Muscle of arm (tissue), 14 donors: ENCODE results near the gene ARF6. TPM values are rescaled to one million over a fixed set of nuclear protein-coding genes. Genes with fewer than 3 reads are reported as not detected.
A peak's percentile ranks its signal among the peaks of the same experiment; 100 is the strongest.

ENCODE experiments used
- DNase-seq: peaks from one replicate; pipeline ENCODE4 v3.0.0-alpha.2; 2013
- long read RNA-seq, 11 donors: transcript quantifications; one replicate each; lab custom pipeline, GENCODE V29; 2026
- polyA plus RNA-seq, 12 donors: library from polyadenylated mRNA; unstranded; fragments of 120-200 nt; gene quantifications; one replicate each; pipeline ENCODE4 v1.2.1, GENCODE V29; 2013; ENCODE audit not compliant: insufficient read length in 12 of 12

The ARF6 gene
- 100 to 1,000 TPM in 1 of 12 donors, 10 to 100 TPM in 11; 29.1 to 146 (median 37.7) TPM for polyA plus RNA-seq
- long read RNA-seq, donor 1, transcript ARF6-201 (2 exons, 3,865 nt) = major isoform, 37 of 37 reads
- long read RNA-seq, donor 1, partial matches to known transcripts = 0 of 37 reads
- long read RNA-seq, donor 1, other reads (novel, unspliced or antisense) = 0 of 37 reads
- long read RNA-seq, donor 2, transcript ARF6-201 (2 exons, 3,865 nt) = major isoform, 18 of 18 reads
- long read RNA-seq, donor 2, partial matches to known transcripts = 0 of 18 reads
- long read RNA-seq, donor 2, other reads (novel, unspliced or antisense) = 0 of 18 reads
- long read RNA-seq, donor 3, transcript ARF6-201 (2 exons, 3,865 nt) = major isoform, 9 of 9 reads
- long read RNA-seq, donor 3, partial matches to known transcripts = 0 of 9 reads
- long read RNA-seq, donor 3, other reads (novel, unspliced or antisense) = 0 of 9 reads
- long read RNA-seq, donor 4, transcript ARF6-201 (2 exons, 3,865 nt) = major isoform, 7 of 7 reads
- long read RNA-seq, donor 4, partial matches to known transcripts = 0 of 7 reads
- long read RNA-seq, donor 4, other reads (novel, unspliced or antisense) = 0 of 7 reads
- long read RNA-seq, donor 5, transcript ARF6-201 (2 exons, 3,865 nt) = major isoform, 20 of 20 reads
- long read RNA-seq, donor 5, partial matches to known transcripts = 0 of 20 reads
- long read RNA-seq, donor 5, other reads (novel, unspliced or antisense) = 0 of 20 reads
- long read RNA-seq, donor 6, transcript ARF6-201 (2 exons, 3,865 nt) = major isoform, 9 of 9 reads
- long read RNA-seq, donor 6, partial matches to known transcripts = 0 of 9 reads
- long read RNA-seq, donor 6, other reads (novel, unspliced or antisense) = 0 of 9 reads
- long read RNA-seq, donor 7, transcript ARF6-201 (2 exons, 3,865 nt) = major isoform, 7 of 7 reads
- long read RNA-seq, donor 7, partial matches to known transcripts = 0 of 7 reads
- long read RNA-seq, donor 7, other reads (novel, unspliced or antisense) = 0 of 7 reads
- long read RNA-seq, donor 8, transcript ARF6-201 (2 exons, 3,865 nt) = major isoform, 19 of 19 reads
- long read RNA-seq, donor 8, partial matches to known transcripts = 0 of 19 reads
- long read RNA-seq, donor 8, other reads (novel, unspliced or antisense) = 0 of 19 reads
- long read RNA-seq, donor 9, transcript ARF6-201 (2 exons, 3,865 nt) = major isoform, 9 of 9 reads
- long read RNA-seq, donor 9, partial matches to known transcripts = 0 of 9 reads
- long read RNA-seq, donor 9, other reads (novel, unspliced or antisense) = 0 of 9 reads
- long read RNA-seq, donor 10, transcript ARF6-201 (2 exons, 3,865 nt) = major isoform, 20 of 20 reads
- long read RNA-seq, donor 10, partial matches to known transcripts = 0 of 20 reads
- long read RNA-seq, donor 10, other reads (novel, unspliced or antisense) = 0 of 20 reads
- long read RNA-seq, donor 11, transcript ARF6-201 (2 exons, 3,865 nt) = major isoform, 7 of 7 reads
- long read RNA-seq, donor 11, partial matches to known transcripts = 0 of 7 reads
- long read RNA-seq, donor 11, other reads (novel, unspliced or antisense) = 0 of 7 reads

DNA sequence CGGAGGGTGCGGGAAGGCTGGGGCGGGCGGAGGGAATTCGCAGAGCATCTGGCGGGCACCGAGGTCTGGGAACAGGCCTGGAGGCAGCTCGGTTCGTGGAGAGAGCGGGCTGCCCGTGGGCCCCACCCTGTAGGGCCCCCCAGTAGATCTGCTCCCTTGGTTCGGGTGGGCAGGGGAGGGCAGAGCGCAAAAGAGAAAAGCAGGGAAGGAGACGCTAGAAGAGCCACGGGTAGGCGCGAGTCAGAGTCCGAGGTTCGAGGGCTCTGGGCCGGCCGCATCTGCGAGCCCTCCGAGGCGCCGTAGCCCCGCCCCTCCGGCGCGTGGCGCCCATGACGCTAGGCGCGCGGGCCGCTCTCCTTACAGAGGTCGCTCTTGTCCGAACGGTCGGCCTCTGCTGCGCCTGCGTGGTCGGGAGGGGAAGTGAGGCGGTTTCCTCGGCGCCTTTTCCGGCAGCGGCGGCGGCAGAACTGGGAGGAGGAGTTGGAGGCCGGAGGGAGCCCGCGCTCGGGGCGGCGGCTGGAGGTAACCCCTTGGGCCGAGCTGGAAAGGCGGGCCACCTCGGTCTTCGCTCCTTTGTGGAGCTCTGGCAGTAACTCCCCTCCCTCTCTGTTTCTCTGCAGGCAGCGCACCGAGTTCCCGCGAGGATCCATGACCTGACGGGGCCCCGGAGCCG is at the start of gene ARF6:
TSS of gene ARF6 (plus strand) at position 447 of the 673 bp plus-strand sequence. CDS start 655 bp downstream, outside the sequence.
- DNase-seq = peak; percentile 98

DNA sequence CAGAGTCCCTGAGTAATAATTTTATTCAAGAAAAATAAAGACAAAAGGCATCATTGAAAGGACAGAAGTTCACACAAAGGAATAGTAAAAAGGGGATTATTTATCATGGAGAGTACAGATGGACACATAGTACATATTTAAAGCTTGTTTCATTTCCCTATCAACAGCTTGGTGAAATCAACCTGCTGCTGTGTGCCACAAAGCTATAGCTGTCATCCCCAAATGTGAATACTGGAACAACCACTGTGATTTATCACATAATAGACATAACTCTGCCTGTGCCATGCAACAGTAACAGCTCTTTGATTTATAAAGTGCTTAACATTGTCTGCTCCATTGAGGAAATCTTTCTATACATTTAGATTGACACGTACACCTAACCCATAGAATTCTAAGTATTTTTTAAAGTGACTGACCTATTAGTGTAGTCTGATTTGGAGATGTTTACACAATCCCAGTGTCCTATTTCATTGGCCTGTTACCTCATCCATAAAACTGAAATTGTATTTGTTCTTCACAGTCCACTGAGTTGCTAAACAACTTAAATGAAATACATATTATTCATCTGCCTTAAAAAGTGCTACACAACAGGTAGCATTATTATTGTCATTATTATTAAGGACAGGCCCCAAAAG is 43.6 kb upstream of the ARF6 start:
- no peak for DNase-seq

DNA sequence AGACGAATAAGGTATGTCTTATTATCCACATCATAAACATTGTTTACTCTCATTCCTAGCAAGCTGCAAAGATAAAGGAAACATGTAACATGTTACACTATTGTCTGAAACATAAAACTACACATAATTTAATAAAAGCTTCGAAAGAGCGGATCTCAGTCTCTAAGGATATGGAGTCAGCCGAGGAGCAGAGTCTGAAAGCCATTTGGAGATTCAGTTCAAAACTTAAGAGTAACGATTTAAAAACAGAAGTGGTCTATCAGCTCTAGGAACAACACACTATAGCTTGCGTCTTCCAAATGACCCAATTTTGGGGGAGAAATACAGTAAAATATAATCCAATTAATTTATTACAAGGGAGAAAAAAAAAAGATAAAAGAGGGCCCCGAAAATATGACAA is 41.1 kb upstream of the ARF6 start:
- no peak for DNase-seq

DNA sequence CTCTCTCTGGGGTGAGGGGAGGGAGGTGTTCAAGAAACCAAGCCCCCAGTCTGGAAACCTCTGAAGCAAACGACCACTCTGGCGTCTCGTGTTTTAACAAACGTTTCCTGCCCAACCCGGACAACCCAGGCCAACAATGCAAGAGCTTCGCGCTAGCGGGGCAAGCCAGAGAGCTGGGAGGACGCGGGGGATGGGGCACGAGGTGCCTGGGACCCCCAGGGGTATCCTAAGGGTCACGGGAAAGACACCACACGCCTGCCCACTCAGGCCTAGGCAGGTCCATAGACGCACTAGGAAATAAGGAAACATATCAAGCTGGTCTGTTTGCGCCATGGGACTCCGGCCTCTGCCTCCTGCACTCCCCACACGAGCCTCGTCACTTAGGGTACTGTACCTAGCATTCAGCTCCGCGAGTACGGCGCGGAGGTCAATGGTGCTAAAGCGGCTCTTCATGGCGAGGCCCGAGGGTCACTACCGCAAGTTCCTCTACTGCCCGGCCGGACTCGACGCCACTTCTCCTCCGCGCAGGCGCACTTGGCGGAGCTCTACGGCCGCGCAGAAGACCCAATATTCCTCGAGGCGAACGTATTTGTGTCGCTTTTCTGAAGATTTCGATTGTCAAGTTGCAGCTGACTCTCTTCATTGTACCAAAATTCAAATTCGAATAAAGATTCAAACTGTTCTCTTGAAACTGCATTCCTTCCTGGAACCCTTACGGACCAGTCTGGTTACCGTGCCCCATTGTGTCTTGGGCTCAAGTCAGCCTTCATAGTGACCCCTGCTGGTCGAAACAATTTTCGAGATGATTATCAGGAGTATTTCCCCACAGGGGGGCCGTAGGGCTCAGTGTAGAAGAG is 40.4 kb upstream of the ARF6 start, which contains the start of gene NEMF:
TSS of gene NEMF (minus strand) at position 488 of the 857 bp plus-strand sequence. CDS start at position 453, 35 bp downstream.
- DNase-seq = peak; percentile 95

DNA sequence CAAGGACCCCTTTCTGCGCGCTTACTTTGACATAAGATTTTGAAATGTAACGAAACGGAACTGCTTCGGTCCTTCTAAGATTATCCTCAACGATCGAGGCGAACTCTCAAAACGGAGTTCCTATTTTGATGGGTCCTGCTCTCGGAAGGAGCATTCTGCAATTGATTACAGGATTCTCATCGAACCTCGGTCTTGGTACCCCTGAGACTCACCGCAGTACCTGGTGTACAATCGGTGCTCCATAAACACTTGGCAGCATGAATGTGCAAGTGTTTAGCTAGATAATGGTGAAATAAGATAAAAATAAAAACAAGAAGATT is 39.8 kb upstream of the ARF6 start:
- DNase-seq = no peak

DNA sequence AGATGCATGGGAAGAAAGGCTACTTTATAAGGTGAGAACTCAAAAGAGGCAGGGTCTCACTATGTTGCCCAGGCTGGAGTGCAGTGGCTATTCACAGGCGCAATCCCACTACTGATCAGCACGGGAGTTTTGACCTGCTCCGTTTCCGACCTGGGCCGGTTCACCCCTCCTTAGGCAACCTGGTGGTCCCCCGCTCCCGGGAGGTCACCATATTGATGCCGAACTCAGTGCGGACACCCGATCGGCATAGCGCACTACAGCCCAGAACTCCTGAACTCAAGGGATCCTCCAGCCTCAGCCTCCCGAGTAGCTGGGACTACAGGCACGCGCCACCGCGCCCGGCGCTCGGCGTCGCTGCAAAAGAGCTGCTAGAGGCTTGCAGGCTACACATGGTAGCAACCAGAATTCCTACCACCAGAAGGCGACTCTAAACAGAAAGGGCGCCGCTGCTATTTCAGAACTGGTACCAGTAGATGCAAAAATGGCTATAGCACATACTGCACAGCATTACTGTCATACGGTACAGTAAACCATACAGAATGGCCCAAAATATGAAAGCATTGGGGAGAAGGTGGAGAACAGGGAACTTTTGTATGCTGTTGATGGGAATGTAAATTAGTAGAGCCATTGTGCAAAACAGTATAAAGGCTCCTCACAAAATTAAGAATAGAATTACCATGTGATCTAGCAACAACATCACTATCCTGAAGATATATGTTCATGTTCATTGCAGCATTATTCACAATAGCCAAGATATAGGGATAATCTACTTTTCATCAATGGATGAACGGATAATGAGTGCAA is 39.1 kb upstream of the ARF6 start:
- DNase-seq = peak; percentile 69

DNA sequence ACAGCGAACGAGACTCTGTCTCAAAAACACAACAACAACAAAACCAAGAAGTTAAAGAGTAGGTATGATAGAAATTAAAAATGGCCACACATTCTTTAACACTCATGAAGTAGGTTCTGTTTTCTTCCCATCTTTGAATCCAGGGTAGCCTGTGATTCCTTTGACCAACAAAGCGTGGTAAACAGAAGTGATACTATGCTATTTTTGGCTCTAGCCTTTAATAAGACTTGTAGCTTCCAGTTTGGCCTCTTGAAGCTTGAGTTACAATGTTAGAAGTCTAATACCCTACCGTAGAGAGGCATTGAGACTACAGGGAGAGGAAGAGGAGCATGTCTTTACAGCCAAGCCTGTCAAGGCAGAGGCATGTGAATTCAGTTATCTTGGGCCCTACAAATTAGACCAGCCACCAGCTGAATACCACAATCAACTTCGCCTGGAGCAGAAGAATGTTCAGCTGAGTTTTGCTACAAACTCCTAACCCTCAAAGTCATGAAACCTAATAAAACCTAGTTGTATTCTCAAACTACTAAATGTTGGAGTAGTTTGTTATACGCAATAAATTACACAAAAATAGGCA is 35.4 kb upstream of the ARF6 start:
- DNase-seq = no peak

DNA sequence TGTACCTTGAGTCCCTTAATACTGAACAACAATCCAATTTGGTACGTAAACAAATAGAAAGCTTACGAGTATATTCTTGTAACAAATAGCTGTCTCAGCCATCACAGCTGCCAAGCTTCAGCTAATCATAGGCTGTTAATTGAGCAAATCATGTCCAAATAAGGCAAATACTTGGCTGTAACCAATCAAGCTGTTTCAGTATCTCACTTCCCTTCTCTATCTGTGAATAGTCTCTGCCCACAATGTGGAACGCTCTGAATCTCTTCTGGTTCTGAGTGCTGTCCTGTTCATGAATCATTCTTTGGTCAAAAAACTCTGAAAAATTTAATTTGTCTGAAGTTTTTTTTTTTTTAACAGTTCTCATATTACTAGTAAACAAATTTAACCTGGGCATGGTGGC is 34.5 kb upstream of the ARF6 start:
- no peak for DNase-seq

DNA sequence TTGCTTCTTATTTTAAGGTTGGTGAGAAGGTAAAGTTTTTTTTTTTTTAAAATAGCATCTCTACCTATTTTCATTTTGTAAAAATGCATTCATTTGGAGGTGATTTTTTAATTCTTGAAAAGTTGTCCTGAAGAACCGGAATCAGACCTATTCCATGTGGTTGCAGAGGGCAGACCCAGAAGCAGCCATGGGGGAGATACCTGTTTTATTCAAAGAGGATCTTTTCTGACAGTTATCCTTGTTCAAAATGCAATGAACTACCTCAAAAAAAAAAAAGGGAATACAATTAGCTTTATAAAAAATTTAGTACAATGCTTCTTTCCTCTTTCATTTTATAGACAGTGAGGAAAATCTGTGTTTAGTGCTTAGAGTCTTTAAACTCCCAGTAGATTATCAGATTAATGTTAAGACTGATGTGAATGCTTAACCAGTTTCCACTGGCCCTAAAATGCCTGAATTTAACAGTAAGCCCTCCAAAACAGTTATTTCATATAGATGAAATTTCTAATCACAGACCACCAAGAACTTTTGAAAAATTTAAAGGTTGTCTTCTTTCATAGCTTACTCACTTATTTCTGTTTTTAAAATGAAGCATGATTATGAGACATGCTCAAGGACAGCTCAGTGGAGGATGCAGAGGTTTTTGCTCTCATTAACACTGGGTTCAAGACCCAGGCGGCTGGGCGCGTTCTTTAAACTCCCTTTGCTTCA is 31.7 kb upstream of the ARF6 start:
- no peak for DNase-seq

DNA sequence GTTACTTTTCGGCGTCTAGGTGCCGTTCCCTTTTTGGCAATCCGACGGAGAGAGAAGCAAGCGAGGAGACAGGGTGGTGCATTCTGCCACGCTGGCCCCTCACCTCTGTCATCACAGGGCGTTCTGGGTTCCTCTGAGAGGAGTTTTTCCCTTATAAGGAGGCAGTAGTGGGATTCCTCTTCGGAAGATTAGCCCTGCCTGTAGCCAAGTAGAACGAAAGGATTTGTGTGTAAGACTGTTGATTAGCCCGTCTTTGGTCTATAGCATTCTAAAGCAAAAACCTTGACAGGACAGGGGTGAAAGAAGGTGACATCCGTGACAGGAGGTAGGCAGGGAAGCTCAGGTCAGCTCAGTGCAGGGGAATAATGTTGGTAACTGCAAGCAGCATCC is 31.2 kb upstream of the ARF6 start:
- DNase-seq = peak; percentile 83

DNA sequence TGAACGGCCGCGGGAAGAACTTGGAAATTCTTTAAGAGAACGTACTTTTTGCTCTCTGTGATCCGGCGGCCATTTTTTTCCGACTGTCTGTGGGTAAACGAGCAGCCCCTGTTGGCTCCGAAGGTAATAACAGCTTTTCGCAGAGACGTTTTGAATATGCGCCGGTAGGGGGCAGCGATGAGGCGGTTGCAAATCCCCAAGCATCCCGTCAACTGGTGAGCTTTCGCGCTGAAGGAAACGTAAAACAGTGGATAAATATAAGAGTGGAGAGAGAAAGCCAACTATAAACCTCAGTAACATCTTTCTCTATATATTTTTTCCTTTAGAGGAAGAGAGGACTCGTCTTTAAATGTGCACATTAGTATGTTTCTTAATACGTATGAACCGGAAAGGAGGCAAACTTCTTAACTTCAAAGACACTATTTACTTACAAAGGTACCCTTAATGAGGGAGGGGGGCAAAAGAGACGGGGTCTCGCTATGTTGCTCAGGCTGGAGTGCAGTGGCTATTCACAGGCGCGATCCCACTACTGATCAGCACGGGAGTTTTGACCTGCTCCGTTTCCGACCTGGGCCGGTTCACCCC is 30.7 kb upstream of the ARF6 start:
- peak; percentile 95 for DNase-seq

DNA sequence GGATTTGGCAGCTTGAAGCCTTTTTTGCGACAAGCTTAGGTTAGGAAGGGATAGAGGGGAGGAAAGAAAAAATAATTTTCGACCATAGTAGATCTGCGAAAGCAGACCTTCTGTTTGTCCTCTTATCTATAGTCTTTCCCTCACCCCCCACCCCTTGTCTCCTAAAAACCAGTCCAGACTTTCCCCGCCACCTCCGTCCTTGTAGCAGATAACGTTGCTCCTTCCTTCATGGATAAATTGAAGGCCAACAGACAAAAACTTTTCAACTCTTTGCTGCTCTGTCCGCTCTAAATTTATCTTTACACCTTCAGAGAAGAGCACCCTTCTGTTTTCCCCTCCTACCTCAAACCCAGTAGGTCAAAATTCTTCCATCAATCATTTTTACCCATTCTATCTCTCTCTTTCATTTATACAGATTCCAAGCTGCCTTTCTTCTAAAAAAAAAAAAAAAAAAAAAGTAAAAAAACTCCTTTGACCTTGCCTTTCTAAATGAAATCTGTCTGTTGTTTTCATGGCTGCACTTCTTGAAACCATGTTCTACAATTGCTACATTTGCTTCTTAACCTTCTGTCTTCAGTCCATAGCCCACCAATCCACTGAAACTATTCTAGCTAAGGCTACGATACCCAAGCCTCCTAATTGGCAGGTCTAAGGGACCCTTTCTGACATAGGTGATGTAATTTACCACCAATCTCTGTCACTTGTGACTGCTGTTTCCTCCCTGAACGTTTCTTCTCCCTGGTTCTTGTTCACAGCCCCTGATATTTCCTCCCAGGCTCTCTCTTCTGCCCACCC is 29.2 kb upstream of the ARF6 start:
- no peak for DNase-seq

DNA sequence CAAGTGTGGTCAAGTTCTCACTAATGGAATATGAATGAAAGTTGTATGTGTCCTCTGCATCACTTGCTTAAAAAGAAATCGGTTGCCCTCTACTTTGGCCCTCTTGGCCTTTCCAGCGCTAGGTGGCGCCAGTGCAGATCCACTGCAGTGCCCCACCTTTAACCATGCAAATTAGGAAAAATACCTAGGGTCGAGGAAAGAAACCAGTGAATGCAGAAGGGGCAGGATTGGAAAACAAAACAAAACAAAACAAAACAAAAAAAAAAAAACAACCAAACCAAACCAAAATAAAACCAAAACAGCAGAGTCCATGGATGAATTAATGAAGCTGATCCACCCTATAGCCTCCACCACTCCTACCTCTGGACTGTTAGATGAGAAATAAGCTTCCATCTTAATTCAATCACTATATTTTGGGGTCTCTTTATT is 27.4 kb upstream of the ARF6 start:
- peak; percentile 78 for DNase-seq

DNA sequence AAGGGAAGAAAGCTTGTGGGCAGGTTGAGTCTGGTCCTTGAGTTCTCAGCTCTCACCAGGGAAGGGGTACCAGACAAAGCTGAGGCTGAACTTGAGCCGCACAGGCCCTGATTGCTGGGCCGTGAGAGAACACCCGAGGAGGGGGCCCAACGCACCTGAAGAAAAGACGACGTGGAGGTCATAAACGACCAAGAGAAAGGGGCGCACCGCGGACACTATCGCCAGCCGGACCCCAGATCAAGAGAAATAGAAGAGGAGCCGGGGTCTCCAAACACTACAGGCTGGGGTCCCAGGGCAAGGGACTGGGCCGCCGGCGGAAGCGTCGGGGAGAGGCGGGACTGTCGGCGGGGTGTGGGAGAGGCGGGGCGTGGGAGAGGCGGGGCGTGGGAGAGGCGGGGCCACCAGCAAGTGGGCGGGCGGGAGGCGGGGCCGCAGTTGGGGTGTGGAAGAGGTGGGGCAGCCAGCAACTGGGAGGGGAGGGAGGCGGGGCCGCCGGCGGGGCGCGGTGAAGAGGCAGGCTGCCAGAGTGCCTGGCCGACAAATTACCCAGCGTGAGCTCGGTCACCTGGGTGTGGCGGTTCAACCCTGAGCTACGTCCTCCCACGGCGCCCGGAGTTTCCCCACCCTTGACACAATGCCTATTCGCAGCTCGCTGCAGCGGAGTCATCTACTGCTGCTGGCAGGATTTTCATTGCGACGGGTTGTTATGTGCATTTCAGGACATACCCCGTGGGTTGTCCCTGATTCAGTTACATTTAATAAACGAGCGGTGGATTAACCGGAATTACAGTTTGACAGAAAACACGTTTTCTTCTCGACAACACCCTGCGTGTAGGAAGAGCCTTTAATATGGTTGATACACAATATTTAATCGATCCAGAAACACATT is 24.8 kb upstream of the ARF6 start:
- peak; percentile 94 for DNase-seq

DNA sequence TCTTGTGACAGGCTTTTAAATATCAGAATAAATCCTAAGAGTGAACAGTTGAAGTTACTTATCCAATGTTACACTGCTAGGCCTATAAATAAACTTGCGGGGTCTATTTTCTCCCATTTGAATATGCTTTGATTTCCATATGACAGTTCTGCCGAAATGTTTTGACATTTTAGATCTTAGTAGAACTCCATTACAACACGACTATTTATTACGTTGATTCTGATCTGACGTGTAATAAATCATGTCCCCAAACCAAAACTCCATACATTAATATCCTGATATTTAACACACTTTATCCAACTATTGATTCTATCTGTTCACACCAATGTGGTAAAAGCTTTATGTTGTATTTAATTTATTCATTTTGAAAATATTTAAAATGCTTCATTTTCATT is 24.2 kb upstream of the ARF6 start:
- DNase-seq = no peak
